ENCODE results near the gene ZNF609. TPM values are rescaled to one million over a fixed set of nuclear protein-coding genes. Genes with fewer than 3 reads are reported as not detected.
"Not testable (repeated sequence)": the region's sequence is repeated elsewhere in the genome, so short reads cannot be mapped to it uniquely, and the experiment has no call there.

ZNF609 gene
- total and polyA plus RNA-seq, 2 donors, result 15.0 to 23.7 TPM

GRCh38 chr15:64464276-64465005 lies 4.1 kb downstream of the ZNF609 start:
- Histone ChIP-seq H3K36me3 (ENCODE audit: insufficient read depth) (no peaks in the 10 kb centered on the region), H3K27ac (ENCODE audit: low read depth) (no peak overlapping the region), H3K4me1 (ENCODE audit: insufficient read depth) (no peaks in the 10 kb centered on the region), H3K4me3 (ENCODE audit: low read depth, low read length) (no peak overlapping the region)
- no peak for DNase-seq (ENCODE audit: extremely low spot score)
- WGBS, result 62% methylated on average over 3 of the region's 3 CpGs

GRCh38 chr15:64466408-64467141 lies 6.2 kb downstream of the ZNF609 start:
- Histone ChIP-seq H3K36me3 (ENCODE audit: insufficient read depth) (no peaks in the 10 kb centered on the region), H3K27ac (ENCODE audit: low read depth) (no peak overlapping the region), H3K4me3 (ENCODE audit: low read depth, low read length) (no peak overlapping the region), H3K4me1 (ENCODE audit: insufficient read depth) (no peaks in the 10 kb centered on the region)
- WGBS, result 79% methylated on average over 4 of the region's 4 CpGs
- no peak for DNase-seq (ENCODE audit: extremely low spot score)

GRCh38 chr15:64472161-64472560 lies 11.8 kb downstream of the ZNF609 start:
- 95% methylated on average over 4 of the region's 4 CpGs for WGBS

GRCh38 chr15:64474846-64475245 lies 14.5 kb downstream of the ZNF609 start:
- no peaks in the 10 kb centered on the region for H3K36me3 ChIP-seq (ENCODE audit: insufficient read depth)
- 94% methylated on average over 2 of the region's 2 CpGs for WGBS
- no peak overlapping the region for H3K4me3 ChIP-seq (ENCODE audit: low read depth, low read length)
- no peak overlapping the region for H3K27ac ChIP-seq (ENCODE audit: low read depth)
- DNase-seq (ENCODE audit: extremely low spot score), result no peak
- H3K4me1 ChIP-seq (ENCODE audit: insufficient read depth), result no peaks in the 10 kb centered on the region

More at GRCh38 chr15:64472161-64472560, 11.8 kb downstream of the ZNF609 start:
- Histone ChIP-seq H3K36me3 (ENCODE audit: insufficient read depth) (no peaks in the 10 kb centered on the region), H3K4me1 (ENCODE audit: insufficient read depth) (no peaks in the 10 kb centered on the region), H3K4me3 (ENCODE audit: low read depth, low read length) (no peak overlapping the region), H3K27ac (ENCODE audit: low read depth) (no peak overlapping the region)
- no peak for DNase-seq (ENCODE audit: extremely low spot score)

GRCh38 chr15:64476550-64476949 lies 16.2 kb downstream of the ZNF609 start:
- Histone ChIP-seq H3K36me3 (ENCODE audit: insufficient read depth) (no peaks in the 10 kb centered on the region), H3K4me3 (ENCODE audit: low read depth, low read length) (no peak overlapping the region), H3K27ac (ENCODE audit: low read depth) (no peak overlapping the region), H3K4me1 (ENCODE audit: insufficient read depth) (no peaks in the 10 kb centered on the region)
- DNase-seq (ENCODE audit: extremely low spot score), result no peak
- 94% methylated on average over 1 of the region's 1 CpG for WGBS

GRCh38 chr15:64478863-64479262 lies 18.5 kb downstream of the ZNF609 start:
- no peak for DNase-seq (ENCODE audit: extremely low spot score)
- Histone ChIP-seq H3K36me3 (ENCODE audit: insufficient read depth) (no peaks in the 10 kb centered on the region), H3K4me3 (ENCODE audit: low read depth, low read length) (no peak overlapping the region), H3K4me1 (ENCODE audit: insufficient read depth) (no peaks in the 10 kb centered on the region), H3K27ac (ENCODE audit: low read depth) (no peak overlapping the region)
- WGBS, result 38% methylated on average over 1 of the region's 1 CpG

- Histone ChIP-seq H3K27ac (ENCODE audit: low read depth) (no peak overlapping the region), H3K36me3 (ENCODE audit: insufficient read depth) (no peaks in the 10 kb centered on the region), H3K4me3 (ENCODE audit: low read depth, low read length) (no peak overlapping the region), H3K4me1 (ENCODE audit: insufficient read depth) (no peaks in the 10 kb centered on the region)
- WGBS, result 61% methylated on average over 4 of the region's 4 CpGs
- no peak for DNase-seq (ENCODE audit: extremely low spot score)
These were observed 20.5 kb downstream of the ZNF609 start for GRCh38 chr15:64480891-64481290.

GRCh38 chr15:64483749-64484148 lies 23.4 kb downstream of the ZNF609 start:
- H3K4me1 ChIP-seq (ENCODE audit: insufficient read depth), result no peaks in the 10 kb centered on the region
- no peaks in the 10 kb centered on the region for H3K36me3 ChIP-seq (ENCODE audit: insufficient read depth)
- no peak overlapping the region for H3K27ac ChIP-seq (ENCODE audit: low read depth)
- H3K4me3 ChIP-seq (ENCODE audit: low read depth, low read length), result no peak overlapping the region
- DNase-seq (ENCODE audit: extremely low spot score), result no peak

GRCh38 chr15:64485796-64486195 lies 25.4 kb downstream of the ZNF609 start:
- H3K4me1 ChIP-seq (ENCODE audit: insufficient read depth), result no peaks in the 10 kb centered on the region
- DNase-seq (ENCODE audit: extremely low spot score), result no peak
- no peak overlapping the region for H3K27ac ChIP-seq (ENCODE audit: low read depth)

GRCh38 chr15:64490598-64491259 lies 30.4 kb downstream of the ZNF609 start:
- H3K4me3 ChIP-seq (ENCODE audit: low read depth, low read length), result no peak overlapping the region
- H3K36me3 ChIP-seq (ENCODE audit: insufficient read depth), result no peaks in the 10 kb centered on the region
- no peak overlapping the region for H3K27ac ChIP-seq (ENCODE audit: low read depth)
- no peak for DNase-seq (ENCODE audit: extremely low spot score)
- no peaks in the 10 kb centered on the region for H3K4me1 ChIP-seq (ENCODE audit: insufficient read depth)

More at GRCh38 chr15:64485796-64486195, 25.4 kb downstream of the ZNF609 start:
- Histone ChIP-seq H3K4me3 (ENCODE audit: low read depth, low read length) (no peak overlapping the region), H3K36me3 (ENCODE audit: insufficient read depth) (no peaks in the 10 kb centered on the region)

- H3K36me3 ChIP-seq (ENCODE audit: insufficient read depth), result no peaks in the 10 kb centered on the region
- no peak for DNase-seq (ENCODE audit: extremely low spot score)
- H3K27ac ChIP-seq (ENCODE audit: low read depth), result no peak overlapping the region
- no peaks in the 10 kb centered on the region for H3K4me1 ChIP-seq (ENCODE audit: insufficient read depth)
- no peak overlapping the region for H3K4me3 ChIP-seq (ENCODE audit: low read depth, low read length)
- WGBS, result 88% methylated on average over 2 of the region's 2 CpGs
These were observed 33.3 kb downstream of the ZNF609 start for GRCh38 chr15:64493641-64494040.

GRCh38 chr15:64495968-64496367 lies 35.6 kb downstream of the ZNF609 start:
- H3K4me1 ChIP-seq (ENCODE audit: insufficient read depth); DNase-seq (ENCODE audit: extremely low spot score); H3K36me3 ChIP-seq (ENCODE audit: insufficient read depth); H3K4me3 ChIP-seq (ENCODE audit: low read depth, low read length); H3K27ac ChIP-seq (ENCODE audit: low read depth): not testable (repeated sequence)
- 97% methylated on average over 2 of the region's 2 CpGs for WGBS

- peaks cover 3% of the 10 kb centered on the region for H3K4me1 ChIP-seq (ENCODE audit: insufficient read depth)
- DNase-seq (ENCODE audit: extremely low spot score), result no peak
- peaks cover 5% of the 10 kb centered on the region for H3K36me3 ChIP-seq (ENCODE audit: insufficient read depth)
- no peak overlapping the region for H3K4me3 ChIP-seq (ENCODE audit: low read depth, low read length)
- H3K27ac ChIP-seq (ENCODE audit: low read depth), result no peak overlapping the region
- WGBS, result 59% methylated on average over 3 of the region's 3 CpGs
These were observed 40.5 kb downstream of the ZNF609 start for GRCh38 chr15:64500695-64501395.
